ENCODE measurements around the gene SLC24A4.

SLC24A4 gene

DNA sequence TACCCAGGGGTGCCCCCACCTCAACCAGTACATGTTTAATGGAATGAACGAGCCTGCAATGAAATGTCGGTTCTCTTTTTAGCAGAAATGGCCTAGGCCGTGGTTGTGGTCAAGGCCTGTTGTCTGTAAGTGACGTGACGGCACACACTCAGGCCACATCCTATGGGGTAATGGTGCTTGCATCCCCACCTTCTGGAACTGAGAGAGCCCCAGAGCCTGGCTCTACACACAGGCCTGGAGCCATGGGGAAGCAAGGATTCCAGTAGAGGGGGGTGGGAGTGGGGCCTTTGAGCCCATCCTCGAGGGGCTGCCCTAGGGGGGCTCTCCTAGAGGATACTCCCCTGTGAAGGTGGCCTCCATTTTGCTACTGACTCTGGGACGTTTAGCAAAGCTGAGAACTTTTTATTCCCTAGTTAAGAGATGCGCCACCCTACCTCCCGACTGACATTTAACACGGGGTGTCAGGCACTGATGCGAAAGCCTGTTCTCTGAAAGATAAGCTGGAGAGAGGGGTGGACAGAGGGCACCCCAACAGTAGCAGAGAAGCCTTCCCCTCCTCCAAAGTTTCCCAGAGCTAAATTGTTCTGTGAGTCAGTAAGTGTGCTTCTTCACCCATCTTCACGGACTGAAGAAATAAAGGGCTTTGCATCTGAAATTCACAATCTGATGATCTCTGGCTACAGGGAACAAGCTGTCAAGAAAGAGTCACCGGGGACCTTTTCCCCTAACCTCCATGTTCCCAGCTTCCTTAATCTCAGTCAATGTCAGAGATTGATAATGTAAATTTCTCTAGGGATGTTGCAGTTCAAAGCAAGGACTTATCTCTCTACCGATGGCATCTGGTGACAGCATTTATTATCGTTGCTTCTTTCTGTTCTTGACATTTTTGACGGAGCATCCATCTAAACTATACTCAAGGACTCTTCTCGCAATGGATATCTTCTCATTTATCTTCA is 197.4 kb downstream of the SLC24A4 start:
- no peak overlapping the region for H3K27ac ChIP-seq (ENCODE audit: low read depth, low read length, severe bottlenecking)
- H3K36me3 ChIP-seq (ENCODE audit: control insufficient read depth, insufficient read depth, low read length): no peaks in the 10 kb centered on the region
- no peaks in the 10 kb centered on the region for H3K4me1 ChIP-seq (ENCODE audit: control insufficient read depth, insufficient read depth, low read length, poor library complexity, severe bottlenecking)
- H3K9me3 ChIP-seq (ENCODE audit: control insufficient read depth, low read length): no peaks in the 10 kb centered on the region
- H3K4me3 ChIP-seq (ENCODE audit: extremely low read depth, insufficient read depth, low read length, poor library complexity, severe bottlenecking): no peak overlapping the region
- 91 to 92% methylated on average over 14 to 17 of the region's 17 CpGs for WGBS, 2 experiments (ENCODE audit: insufficient coverage in 2 of 2)

DNA sequence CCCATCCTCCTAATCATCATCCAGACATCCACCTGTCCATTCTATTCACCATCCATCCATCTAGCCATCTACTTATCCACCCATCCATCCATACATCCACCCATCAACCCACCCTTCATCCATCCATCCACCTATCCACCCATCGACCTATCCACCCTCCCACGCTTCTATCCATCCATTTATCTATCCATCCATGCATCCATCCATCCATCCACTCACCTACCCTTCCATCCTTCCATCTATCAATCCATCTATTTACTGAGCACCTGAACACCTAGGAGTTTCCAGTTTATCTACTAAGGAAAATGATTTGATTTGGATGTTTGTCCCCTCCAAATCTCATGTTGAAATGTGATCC is 198.1 kb downstream of the SLC24A4 start:
- no peaks in the 10 kb centered on the region for H3K9me3 ChIP-seq (ENCODE audit: control insufficient read depth, low read length)
- H3K4me3 ChIP-seq (ENCODE audit: extremely low read depth, insufficient read depth, low read length, poor library complexity, severe bottlenecking): no peak overlapping the region
- no peaks in the 10 kb centered on the region for H3K4me1 ChIP-seq (ENCODE audit: control insufficient read depth, insufficient read depth, low read length, poor library complexity, severe bottlenecking)
- no peak overlapping the region for H3K27ac ChIP-seq (ENCODE audit: low read depth, low read length, severe bottlenecking)
- H3K36me3 ChIP-seq (ENCODE audit: control insufficient read depth, insufficient read depth, low read length): no peaks in the 10 kb centered on the region
- WGBS, 2 experiments (ENCODE audit: insufficient coverage in 2 of 2): 87 to 91% methylated on average over 2 of the region's 2 CpGs

DNA sequence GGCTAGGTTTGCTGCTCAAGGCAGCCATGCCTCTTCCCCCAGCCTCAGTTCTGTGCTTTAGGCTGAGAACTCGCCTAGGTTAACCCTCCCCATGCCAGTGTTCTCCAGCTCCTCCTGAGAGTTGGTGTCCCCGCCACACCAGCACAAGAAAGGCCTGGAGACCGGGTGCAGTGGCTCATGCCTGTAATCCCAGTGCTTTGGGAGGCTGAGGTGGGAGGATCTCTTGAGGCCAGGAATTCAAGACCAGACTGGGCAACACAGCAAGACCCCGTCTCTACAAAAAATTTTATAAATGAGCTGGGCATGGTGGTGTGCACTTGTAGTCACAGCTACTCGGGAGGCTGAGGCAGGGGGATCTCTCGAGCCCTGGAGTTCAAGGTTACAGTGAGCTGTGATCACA is 200.8 kb downstream of the SLC24A4 start:
- WGBS, 2 experiments (ENCODE audit: insufficient coverage in 2 of 2): 89 to 95% methylated on average over 5 to 6 of the region's 6 CpGs
- Histone ChIP-seq H3K36me3 (ENCODE audit: control insufficient read depth, insufficient read depth, low read length) (no peaks in the 10 kb centered on the region), H3K27ac (ENCODE audit: low read depth, low read length, severe bottlenecking) (no peak overlapping the region), H3K9me3 (ENCODE audit: control insufficient read depth, low read length) (no peaks in the 10 kb centered on the region), H3K4me3 (ENCODE audit: extremely low read depth, insufficient read depth, low read length, poor library complexity, severe bottlenecking) (no peak overlapping the region), H3K4me1 (ENCODE audit: control insufficient read depth, insufficient read depth, low read length, poor library complexity, severe bottlenecking) (no peaks in the 10 kb centered on the region)

DNA sequence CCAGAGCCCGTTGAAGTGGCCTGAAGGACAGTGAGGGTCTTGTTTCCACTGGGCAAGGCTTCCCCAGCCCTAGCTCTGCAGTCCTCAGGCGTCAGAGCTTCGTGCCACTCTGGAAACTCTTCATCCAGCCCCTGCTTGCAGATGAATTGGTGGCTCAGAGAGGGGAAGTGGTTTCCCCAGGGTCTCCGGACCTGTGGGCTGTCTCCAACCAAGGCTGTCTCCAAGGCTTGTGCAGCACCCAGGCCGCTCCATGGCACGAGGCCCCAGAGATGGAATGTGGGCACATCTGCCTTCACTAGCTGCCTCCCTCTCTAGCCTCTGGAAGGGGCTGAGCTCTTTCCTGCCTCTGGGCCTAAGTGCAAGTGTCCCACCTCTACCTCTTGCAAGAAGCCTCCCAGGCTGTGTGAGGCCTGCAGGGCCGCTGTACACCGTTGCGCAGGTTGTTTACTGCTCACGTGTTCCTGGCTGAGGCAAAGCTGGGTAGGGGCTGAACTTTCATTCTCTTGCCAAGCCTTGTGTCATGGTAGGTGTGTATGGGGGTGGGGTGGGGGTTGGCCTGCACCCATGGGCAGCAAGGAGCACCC is 201.7 kb downstream of the SLC24A4 start:
- H3K4me1 ChIP-seq (ENCODE audit: control insufficient read depth, insufficient read depth, low read length, poor library complexity, severe bottlenecking): no peaks in the 10 kb centered on the region
- no peak overlapping the region for H3K4me3 ChIP-seq (ENCODE audit: extremely low read depth, insufficient read depth, low read length, poor library complexity, severe bottlenecking)
- no peaks in the 10 kb centered on the region for H3K9me3 ChIP-seq (ENCODE audit: control insufficient read depth, low read length)
- H3K36me3 ChIP-seq (ENCODE audit: control insufficient read depth, insufficient read depth, low read length): no peaks in the 10 kb centered on the region
- 94 to 95% methylated on average over 7 of the region's 10 CpGs for WGBS, 2 experiments (ENCODE audit: insufficient coverage in 2 of 2)
- H3K27ac ChIP-seq (ENCODE audit: low read depth, low read length, severe bottlenecking): no peak overlapping the region

DNA sequence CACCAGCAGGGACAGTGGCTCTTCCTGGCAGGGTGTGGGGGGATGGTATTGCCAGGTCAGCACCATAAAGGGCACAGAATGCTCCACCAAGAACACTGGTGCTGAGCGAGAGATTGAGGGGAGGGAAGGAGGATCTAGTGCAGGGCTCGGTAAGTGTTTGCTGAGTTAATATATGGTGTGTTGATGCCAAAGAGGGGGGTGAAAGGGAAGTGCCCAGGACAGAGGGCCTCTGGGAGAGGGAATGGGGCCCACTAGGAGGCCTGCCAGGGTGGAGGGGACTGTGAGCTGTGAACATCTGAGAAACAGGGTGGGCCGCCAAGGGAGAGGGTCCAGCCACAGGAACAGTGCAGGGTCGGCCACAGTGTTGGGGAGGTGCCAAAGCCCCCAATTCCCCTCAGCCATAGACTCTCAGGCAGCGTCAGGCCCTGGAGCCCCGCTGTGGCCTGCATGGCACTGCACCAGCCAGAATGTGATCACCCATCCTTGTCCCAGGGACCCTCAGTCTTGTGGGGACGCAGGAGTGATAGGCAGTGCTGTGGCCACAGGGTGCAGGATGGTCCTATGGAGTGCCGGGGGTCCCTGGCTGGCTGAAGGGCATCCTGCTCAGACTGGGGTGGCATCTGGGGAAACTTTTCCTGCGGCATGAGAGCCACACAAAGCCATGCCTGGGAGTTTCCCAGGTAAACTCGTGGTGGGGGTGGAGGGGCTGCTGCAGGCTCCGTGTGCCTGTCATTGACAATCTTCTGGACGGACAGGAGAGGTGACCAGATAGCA is 202.5 kb downstream of the SLC24A4 start:
- no peaks in the 10 kb centered on the region for H3K9me3 ChIP-seq (ENCODE audit: control insufficient read depth, low read length)
- 89 to 95% methylated on average over 7 to 12 of the region's 12 CpGs for WGBS, 2 experiments (ENCODE audit: insufficient coverage in 2 of 2)
- H3K4me3 ChIP-seq (ENCODE audit: extremely low read depth, insufficient read depth, low read length, poor library complexity, severe bottlenecking): no peak overlapping the region
- no peak overlapping the region for H3K27ac ChIP-seq (ENCODE audit: low read depth, low read length, severe bottlenecking)
- H3K36me3 ChIP-seq (ENCODE audit: control insufficient read depth, insufficient read depth, low read length): no peaks in the 10 kb centered on the region
- H3K4me1 ChIP-seq (ENCODE audit: control insufficient read depth, insufficient read depth, low read length, poor library complexity, severe bottlenecking): no peaks in the 10 kb centered on the region

DNA sequence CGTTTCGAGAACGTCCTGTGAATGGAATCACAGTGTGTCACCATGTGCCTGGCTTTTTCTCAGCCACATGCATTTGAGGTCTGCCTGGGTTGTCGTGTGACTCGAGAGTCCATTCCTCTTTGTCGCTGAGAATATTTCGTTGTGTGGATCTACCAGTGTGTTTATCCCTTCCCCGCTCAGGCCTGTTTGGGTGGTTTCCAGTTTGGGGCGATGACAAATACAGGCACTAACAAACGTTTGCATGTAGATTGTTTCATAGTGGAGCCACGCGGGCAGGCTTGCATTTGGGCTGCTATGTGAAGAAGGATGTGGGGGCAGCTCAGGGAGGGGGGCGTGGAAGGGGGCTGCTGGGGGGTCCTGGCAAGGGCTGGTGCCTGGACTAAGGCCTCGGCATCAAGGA is 204.8 kb downstream of the SLC24A4 start:
- Histone ChIP-seq H3K4me1 (ENCODE audit: control insufficient read depth, insufficient read depth, low read length, poor library complexity, severe bottlenecking) (peaks cover 14% of the 10 kb centered on the region), H3K4me3 (ENCODE audit: extremely low read depth, insufficient read depth, low read length, poor library complexity, severe bottlenecking) (no peak overlapping the region), H3K27ac (ENCODE audit: low read depth, low read length, severe bottlenecking) (no peak overlapping the region), H3K9me3 (ENCODE audit: control insufficient read depth, low read length) (no peaks in the 10 kb centered on the region), H3K36me3 (ENCODE audit: control insufficient read depth, insufficient read depth, low read length) (no peaks in the 10 kb centered on the region)
- WGBS, 2 experiments (ENCODE audit: insufficient coverage in 2 of 2): 88 to 93% methylated on average over 9 to 14 of the region's 14 CpGs

DNA sequence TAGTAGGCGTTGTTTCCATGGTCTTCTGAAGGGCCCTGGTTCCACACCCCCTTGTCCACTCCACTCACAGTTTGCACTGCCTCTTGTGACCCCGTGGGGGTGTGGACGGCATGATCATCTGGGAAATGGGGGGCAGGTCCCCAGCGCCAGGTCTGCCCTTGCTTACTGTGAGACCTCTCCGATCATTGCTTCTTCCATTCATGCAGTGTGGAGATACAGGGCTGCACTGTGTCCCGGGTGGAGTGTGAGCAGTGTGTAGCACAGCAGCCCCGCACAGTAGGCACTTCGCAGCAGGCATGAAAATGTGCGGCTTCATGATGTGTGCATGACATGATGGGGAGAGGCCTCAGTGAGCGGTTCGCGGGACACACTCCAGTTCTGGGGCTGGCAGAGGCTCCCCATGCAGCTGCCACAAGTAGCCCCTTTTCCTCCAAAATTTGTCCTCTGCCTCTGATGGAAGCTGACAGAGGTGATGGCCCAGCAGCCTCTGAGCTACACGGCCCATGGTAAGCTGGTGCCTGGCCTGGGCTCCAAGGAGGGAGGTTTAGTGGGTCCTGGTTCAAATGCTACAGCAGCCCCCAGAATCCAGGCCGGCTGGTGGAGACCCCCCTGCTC is 205.6 kb downstream of the SLC24A4 start:
- H3K27ac ChIP-seq (ENCODE audit: low read depth, low read length, severe bottlenecking): no peak overlapping the region
- 88 to 95% methylated on average over 11 to 14 of the region's 14 CpGs for WGBS, 2 experiments (ENCODE audit: insufficient coverage in 2 of 2)

DNA sequence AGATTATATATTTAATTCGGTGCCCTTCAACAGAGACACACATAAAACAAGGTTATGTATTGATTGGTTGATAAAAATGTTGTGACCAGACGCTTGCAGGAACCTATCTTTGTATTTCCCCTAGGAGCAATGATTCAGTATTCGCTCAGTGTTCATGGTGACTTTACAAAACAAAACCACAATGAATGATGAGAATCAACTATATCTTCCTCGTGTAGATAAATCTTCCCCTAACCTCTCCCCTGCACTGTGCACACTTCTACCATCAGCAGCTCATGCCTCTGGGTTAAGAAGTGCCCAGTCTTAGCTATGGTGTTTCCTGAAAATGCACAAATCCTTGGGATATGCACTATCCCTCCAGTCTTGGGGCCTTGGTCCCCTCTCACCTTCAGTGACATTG is 206.9 kb downstream of the SLC24A4 start:
- Histone ChIP-seq H3K36me3 (ENCODE audit: control insufficient read depth, insufficient read depth, low read length) (no peaks in the 10 kb centered on the region), H3K9me3 (ENCODE audit: control insufficient read depth, low read length) (no peaks in the 10 kb centered on the region), H3K4me3 (ENCODE audit: extremely low read depth, insufficient read depth, low read length, poor library complexity, severe bottlenecking) (no peak overlapping the region), H3K27ac (ENCODE audit: low read depth, low read length, severe bottlenecking) (no peak overlapping the region), H3K4me1 (ENCODE audit: control insufficient read depth, insufficient read depth, low read length, poor library complexity, severe bottlenecking) (peaks cover 14% of the 10 kb centered on the region)
- WGBS, 2 experiments (ENCODE audit: insufficient coverage in 2 of 2): 91 to 100% methylated on average over 2 to 3 of the region's 4 CpGs

More for the DNA sequence above, 205.6 kb downstream of the SLC24A4 start:
- Histone ChIP-seq H3K9me3 (ENCODE audit: control insufficient read depth, low read length) (no peaks in the 10 kb centered on the region), H3K4me1 (ENCODE audit: control insufficient read depth, insufficient read depth, low read length, poor library complexity, severe bottlenecking) (peaks cover 14% of the 10 kb centered on the region), H3K4me3 (ENCODE audit: extremely low read depth, insufficient read depth, low read length, poor library complexity, severe bottlenecking) (no peak overlapping the region), H3K36me3 (ENCODE audit: control insufficient read depth, insufficient read depth, low read length) (no peaks in the 10 kb centered on the region)

DNA sequence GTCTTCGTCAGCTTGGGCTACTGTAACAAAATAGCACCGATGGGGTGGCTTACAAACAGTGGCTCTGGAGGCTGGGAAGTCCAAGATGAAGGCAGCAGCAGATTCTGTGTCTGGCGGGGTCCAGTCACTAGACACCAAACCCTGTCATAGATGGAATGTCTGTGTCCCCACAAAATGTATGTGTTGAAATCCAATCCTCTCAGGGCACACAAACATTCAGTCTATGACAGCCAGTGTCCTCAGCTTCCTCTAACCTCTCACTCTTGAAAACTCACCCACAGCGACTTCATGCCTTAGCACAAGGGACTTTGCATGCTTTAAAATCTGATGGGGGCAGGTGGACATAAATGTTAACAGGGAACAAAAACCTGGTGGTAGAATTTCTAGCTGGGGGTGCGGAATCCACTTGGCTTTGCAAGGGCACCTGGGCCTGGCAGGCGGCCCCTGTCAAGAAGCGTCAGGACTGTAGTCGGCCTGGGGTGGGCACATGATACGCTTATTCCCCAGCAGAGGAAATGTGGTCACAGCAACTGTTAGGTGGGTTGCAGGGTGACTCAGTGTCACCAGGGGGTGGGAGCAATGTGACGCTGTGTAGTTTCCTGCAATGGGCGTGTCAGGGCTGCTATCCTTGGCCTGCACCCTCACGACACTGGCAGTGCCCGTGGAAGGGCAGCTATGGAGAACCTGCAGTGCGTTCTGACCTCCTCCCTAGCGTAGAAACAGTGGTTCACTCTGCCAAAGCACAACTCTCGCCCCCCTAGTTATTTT is 208.3 kb downstream of the SLC24A4 start:
- Histone ChIP-seq H3K27ac (ENCODE audit: low read depth, low read length, severe bottlenecking) (no peak overlapping the region), H3K4me1 (ENCODE audit: control insufficient read depth, insufficient read depth, low read length, poor library complexity, severe bottlenecking) (peaks cover 14% of the 10 kb centered on the region), H3K36me3 (ENCODE audit: control insufficient read depth, insufficient read depth, low read length) (no peaks in the 10 kb centered on the region), H3K4me3 (ENCODE audit: extremely low read depth, insufficient read depth, low read length, poor library complexity, severe bottlenecking) (no peak overlapping the region), H3K9me3 (ENCODE audit: control insufficient read depth, low read length) (no peaks in the 10 kb centered on the region)
- 95 to 99% methylated on average over 12 to 15 of the region's 16 CpGs for WGBS, 2 experiments (ENCODE audit: insufficient coverage in 2 of 2)

Data from mesodermal cell (in vitro differentiated cells).